Neural cell (in vitro differentiated cells): Measurements from ENCODE around the gene IHH.

Source experiments
- POLR2AphosphoS5 ChIP-seq: IDR thresholded peaks from 2 replicates; pipeline ENCODE4 v1.6.1; 2012
- SMC3 ChIP-seq: fragments of 450-650 bp; conservative IDR thresholded peaks from 2 replicates; pipeline ENCODE4 v1.6.1; 2014; ENCODE audit warnings: antibody characterized with exemption, mild to moderate bottlenecking, moderate library complexity; ENCODE audit not compliant: poor library complexity
- TF ChIP-seq, protein P1 (sequence below): fragments of 450-650 bp; IDR thresholded peaks from 2 replicates; pipeline ENCODE4 v1.5.1; 2014; ENCODE audit warnings: antibody characterized with exemption, mild to moderate bottlenecking, moderate library complexity; ENCODE audit not compliant: poor library complexity, severe bottlenecking

DNA sequence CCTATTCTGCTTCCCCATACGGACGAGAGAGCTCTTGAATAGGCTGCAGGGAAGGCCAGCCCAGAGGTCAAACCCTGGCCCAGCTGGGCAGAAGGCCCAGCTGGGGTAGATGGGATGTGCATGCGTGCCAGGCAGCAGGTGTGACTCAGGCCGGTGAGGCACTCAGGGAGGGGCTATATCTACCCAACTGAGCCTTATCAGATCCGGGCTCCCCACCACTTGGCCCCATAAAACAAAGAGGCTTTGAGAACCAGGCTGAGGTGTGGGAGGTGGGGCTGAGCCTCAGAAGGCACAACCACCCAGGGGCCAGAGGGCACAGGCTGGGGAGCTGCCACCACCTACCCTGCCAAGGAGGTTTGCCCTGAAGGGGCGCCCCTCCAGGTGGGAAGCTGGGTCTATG is 11.4 kb downstream of the IHH start:
- TF ChIP-seq, protein P1, sequence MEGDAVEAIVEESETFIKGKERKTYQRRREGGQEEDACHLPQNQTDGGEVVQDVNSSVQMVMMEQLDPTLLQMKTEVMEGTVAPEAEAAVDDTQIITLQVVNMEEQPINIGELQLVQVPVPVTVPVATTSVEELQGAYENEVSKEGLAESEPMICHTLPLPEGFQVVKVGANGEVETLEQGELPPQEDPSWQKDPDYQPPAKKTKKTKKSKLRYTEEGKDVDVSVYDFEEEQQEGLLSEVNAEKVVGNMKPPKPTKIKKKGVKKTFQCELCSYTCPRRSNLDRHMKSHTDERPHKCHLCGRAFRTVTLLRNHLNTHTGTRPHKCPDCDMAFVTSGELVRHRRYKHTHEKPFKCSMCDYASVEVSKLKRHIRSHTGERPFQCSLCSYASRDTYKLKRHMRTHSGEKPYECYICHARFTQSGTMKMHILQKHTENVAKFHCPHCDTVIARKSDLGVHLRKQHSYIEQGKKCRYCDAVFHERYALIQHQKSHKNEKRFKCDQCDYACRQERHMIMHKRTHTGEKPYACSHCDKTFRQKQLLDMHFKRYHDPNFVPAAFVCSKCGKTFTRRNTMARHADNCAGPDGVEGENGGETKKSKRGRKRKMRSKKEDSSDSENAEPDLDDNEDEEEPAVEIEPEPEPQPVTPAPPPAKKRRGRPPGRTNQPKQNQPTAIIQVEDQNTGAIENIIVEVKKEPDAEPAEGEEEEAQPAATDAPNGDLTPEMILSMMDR: no peak
- TF ChIP-seq POLR2AphosphoS5 (no peak), SMC3 (no peak)
